DMS79 (cell line): Measurements from ENCODE around the gene ARCN1.

Source experiments
- DNase-seq: peaks from one replicate; lab custom pipeline; 2025; lab: John Stamatoyannopoulos, UW

Gene ARCN1

GRCh38 chr11:118621784-118622375, 49.7 kb downstream of the ARCN1 start:
- no peak for DNase-seq

GRCh38 chr11:118622376-118623268, 50.4 kb downstream of the ARCN1 start:
- DNase-seq, result peak; percentile 86

- peak; percentile 95 for DNase-seq
Measured at GRCh38 chr11:118623269-118623655, 51.1 kb downstream of the ARCN1 start.

DNA sequence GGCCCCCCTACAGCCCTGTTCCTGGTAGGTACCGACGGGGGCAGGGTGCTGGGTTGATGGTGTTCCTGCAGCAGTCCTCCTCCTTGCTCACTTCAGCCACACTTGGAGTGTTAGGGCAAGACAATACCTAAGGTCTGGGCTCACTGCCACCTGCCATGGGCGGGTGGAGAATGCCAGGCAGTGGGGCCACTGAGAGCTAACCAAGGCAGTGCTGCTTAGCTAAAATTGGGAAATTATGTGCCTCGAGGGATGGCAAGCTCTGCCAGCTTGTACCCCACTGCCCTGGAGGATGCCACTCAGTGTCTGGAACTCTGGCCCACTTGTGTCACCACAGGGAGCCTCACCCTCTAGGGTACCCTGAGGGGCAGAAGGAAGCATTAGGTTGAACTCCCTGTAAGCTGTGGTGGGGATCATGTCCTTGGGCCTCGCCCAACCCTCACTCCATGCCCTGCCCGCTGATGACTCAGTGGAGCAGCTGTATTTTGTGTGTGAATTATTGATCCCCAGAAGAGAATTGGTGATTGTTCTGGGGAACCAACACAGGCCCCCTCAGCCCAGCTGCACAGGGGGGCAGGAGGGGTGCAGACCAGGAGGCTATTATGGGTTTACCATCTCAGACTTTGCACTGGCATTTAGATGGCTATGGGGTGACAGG, 53.0 kb downstream of the ARCN1 start:
- DNase-seq, result peak; percentile 91

DNA sequence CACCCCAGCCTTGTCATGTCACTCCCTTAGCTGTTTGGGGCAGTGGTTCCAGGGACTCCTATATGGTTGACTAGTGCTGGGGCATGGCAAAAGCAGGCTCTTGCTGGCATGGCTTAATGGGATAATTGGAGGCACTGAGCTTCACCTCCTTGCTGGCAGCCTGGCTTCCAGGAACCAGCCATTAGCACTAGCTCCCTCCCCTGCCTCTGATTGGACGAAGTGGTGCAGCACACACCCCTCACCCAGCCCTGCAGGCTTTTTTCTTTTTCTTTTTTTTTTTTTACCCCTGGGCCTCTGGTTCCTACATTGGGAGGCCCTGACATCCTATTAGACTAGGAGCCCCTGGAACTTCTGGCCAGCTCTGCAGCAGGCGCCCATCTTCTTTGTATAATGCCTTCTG, 53.8 kb downstream of the ARCN1 start:
- DNase-seq, result peak; percentile 21

DNA sequence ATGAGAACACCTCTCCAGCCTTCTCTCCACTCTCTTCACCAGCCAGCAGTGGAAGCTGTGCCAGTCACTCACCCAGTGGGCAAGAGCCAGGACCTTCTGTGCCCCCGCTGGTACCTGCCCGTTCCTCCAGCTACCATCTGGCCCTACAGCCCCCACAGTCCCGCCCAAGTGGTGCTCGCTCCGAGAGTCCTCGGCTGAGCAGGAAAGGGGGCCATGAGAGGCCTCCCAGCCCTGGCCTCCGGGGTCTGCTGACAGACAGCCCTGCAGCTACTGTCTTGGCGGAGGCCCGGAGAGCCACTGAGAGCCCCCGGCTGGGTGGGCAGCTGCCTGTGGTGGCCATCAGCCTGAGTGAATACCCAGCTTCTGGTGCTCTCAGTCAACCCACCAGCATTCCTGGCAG, 55.4 kb downstream of the ARCN1 start:
- no peak for DNase-seq

GRCh38 chr11:118628031-118628430, 55.8 kb downstream of the ARCN1 start:
- no peak for DNase-seq

- DNase-seq, result no peak
Measured at GRCh38 chr11:118628432-118628831, 56.2 kb downstream of the ARCN1 start.

DNA sequence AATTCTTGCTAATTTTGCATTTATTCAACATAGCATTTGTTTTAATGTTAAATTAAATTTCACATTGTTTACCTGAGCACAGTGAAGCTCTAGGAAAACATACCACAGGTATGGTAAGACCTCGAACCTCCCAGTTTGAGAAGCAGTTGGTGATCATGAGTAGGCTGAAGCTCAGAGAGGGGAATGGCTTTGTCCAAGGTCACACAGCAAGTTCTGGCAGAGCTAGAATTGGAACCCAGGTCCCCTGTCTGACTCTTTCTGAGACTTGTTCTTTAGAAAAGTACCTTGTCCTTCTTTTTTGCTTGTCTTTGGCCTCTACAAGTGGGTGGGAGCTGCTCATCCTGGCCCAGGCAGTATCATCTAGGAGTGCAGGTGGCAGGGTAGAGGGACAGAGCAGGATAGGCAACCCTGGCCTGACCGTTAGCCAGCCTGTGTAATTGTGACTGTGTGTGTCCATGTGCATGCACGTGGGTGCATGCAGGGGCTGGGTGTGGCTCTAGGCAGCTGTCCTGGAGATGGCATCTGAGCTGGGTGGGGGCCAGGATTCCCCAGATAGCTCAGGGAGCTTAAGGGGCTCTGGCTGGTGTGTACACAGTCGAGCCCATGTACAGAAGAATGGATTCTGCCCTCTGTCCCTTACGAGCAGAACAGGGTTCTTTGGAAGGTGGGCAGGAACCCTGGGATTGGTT, 56.8 kb downstream of the ARCN1 start:
- DNase-seq, result no peak

- peak; percentile 100 for DNase-seq
Measured at GRCh38 chr11:118629761-118630661, 57.8 kb downstream of the ARCN1 start.

- no peak for DNase-seq
Measured at GRCh38 chr11:118631142-118631909, 59.1 kb downstream of the ARCN1 start.

GRCh38 chr11:118632577-118633318, 60.5 kb downstream of the ARCN1 start:
- no peak for DNase-seq

- DNase-seq, result no peak
Measured at GRCh38 chr11:118633319-118633690, 61.1 kb downstream of the ARCN1 start.

DNA sequence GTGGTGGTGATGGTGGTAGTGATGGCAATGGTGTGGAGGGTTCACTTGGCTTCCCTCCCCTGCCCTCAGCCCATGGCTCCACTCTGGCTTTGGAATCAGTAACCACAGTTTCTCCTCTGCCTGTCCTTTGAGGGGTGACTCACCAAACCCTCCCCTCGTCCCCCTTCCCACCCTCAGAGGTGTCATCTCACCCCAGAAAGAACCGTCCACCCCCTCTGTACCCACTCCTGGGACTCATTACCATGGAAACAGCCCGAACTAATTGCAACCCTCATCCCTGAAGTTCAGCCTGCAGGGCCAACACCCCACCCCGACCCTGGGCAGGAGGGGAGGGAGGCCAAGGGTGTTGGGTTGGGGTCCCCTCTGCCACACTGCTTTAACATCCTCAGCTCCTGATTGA, 61.8 kb downstream of the ARCN1 start:
- no peak for DNase-seq

- DNase-seq, result peak; percentile 92
Measured at GRCh38 chr11:118634431-118635236, 62.4 kb downstream of the ARCN1 start.

- peak; percentile 53 for DNase-seq
Measured at GRCh38 chr11:118635237-118635591, 63.0 kb downstream of the ARCN1 start.

DNA sequence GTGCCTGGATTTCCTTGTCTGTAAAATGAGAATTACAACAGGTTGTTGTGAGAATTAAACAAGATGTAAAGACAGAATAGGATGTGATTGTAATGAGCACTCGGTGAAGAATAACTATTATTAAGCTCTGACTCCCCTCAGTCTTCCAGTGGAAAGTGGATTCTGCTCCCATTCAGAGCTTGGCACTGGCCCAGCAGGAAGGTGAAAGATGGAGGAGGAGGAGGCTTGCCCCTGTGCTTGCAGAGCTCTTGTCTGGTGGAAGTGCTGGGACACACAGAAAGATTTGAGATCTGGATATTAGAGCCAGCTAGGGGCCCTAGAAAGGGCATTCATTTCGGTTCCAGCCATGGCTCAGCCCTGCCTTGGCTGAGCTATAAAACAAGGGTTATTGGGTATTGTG, 63.4 kb downstream of the ARCN1 start:
- DNase-seq, result peak; percentile 77

DNA sequence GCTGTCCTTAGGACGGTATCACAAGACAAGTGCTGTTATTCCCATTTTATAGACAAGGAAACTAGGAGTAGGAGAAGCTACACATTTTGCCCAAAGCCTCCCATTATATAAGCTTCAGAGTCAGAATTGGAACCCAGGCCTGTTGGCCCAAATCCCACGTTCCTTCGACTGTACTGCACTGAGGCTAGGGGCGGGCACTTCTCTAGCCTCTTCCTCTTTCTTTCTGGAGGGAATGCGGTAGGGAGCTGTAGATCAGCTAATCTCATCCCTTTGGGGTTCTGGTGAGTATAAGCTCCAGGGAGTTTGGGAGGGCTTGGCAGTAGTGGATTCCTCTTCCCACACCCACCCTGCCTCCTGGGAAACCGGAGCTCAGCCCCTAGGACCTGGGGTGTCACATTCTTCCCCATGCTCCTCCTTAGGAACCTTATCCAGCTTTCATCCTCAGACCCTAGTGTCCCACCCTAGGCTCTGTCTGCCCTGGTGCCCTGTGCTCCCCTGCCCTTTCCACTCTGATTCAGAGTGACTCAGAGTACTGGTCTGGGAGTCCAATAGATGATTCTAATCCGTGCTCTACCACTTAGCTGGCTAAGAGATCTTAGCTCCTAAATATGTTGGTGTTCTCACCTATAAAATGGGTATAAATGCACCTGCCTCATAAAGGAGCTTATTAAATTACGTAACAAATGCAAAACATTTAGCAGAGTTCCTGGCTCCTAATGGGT, 64.5 kb downstream of the ARCN1 start:
- no peak for DNase-seq
